COLO829 (cell line): Measurements from ENCODE around the gene CLCN6.
A peak's percentile ranks its signal among the peaks of the same experiment; 100 is the strongest.

ENCODE experiments used
- DNase-seq: peaks from one replicate; pipeline ENCODE4 v3.0.0; 2012; ENCODE audit warnings: low spot score

CLCN6 gene

GRCh38 chr1:11831945-11832725 lies 26.1 kb downstream of the CLCN6 start:
- no peak for DNase-seq

GRCh38 chr1:11833497-11833896 lies 27.5 kb downstream of the CLCN6 start:
- no peak for DNase-seq

DNA sequence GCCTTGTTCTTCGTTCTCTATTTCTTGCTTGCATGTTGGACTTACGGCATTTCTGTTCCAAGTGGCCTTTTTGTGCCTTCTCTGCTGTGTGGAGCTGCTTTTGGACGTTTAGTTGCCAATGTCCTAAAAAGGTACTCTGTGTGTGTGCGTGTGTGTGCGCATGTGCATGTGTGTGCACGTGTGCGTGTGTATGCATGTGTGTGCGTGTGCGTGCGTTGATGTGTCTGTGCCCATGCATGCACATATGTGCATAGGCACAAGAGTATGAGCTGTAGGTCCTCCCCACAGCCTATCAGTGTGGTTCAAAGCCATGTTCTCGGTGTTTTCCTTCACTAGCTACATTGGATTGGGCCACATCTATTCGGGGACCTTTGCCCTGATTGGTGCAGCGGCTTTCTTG lies 27.9 kb downstream of the CLCN6 start:
- no peak for DNase-seq

GRCh38 chr1:11835441-11836225 lies 29.6 kb downstream of the CLCN6 start:
- DNase-seq, result no peak

DNA sequence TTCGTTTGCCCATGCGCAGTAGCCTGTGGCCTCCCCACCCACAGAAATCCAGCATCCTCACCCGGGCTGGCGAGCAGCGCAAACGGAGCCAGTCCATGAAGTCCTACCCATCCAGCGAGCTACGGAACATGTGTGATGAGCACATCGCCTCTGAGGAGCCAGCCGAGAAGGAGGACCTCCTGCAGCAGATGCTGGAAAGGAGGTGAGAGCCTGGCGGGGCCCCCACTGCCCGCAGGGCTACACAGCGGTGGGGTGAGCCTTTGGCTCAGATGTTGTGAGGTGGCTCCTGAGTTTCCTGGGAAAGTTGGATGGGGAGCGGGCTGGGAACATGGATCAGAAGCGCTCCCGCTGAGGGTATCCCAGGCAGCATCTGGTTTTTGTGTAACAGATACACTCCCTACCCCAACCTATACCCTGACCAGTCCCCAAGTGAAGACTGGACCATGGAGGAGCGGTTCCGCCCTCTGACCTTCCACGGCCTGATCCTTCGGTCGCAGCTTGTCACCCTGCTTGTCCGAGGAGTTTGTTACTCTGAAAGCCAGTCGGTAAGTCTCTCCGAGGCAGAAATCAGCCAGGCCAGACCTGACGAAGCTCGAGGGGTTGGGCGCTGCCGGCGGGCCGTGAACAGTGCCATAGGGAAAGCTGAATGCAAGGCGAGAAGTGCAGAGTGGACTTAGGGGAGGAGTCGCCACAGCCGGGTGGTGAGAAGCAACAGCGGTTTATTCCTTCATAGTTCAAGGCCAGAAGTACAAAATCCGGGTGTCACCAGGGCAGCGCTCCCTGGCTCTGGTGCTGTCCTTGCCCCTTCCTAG lies 31.2 kb downstream of the CLCN6 start:
- no peak for DNase-seq

- DNase-seq, result no peak
These were observed 31.9 kb downstream of the CLCN6 start for GRCh38 chr1:11837767-11838348.

DNA sequence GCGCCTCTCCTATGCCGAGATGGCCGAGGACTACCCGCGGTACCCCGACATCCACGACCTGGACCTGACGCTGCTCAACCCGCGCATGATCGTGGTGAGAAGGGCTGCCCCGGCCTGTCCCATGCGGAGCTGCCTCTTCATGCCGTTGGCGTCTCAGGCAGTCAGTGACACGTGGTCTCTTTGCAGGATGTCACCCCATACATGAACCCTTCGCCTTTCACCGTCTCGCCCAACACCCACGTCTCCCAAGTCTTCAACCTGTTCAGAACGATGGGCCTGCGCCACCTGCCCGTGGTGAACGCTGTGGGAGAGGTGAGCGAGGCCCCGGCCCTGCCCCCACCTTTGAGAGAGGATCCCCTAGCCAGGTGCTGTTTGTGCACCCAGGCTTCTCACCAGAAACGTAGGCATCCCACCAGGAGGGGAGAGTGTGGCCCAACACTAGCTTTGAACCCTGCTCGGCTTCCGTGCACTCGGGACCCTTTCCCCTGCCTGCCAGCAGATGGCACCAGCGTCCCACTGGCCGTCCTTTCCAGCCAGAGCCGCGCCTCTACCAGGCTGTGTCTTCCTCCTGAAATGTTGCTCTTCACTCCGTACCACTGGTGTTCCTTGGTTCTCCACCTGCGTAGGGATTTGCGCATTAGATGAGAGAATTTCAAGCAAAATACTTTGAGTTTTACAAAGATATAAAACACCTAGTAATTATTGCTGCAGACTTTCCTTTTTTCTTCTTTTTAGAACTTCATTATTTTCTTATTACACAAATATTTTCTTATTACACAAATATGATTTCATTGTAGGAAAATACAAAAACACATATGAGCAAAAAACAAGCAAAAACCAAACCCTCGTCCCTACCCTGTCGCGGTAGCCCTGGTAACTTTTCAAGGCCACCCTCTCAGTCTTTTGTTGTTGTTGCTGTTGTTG lies 32.6 kb downstream of the CLCN6 start:
- peak; percentile 81 for DNase-seq

GRCh38 chr1:11839727-11840705 lies 34.0 kb downstream of the CLCN6 start:
- no peak for DNase-seq

GRCh38 chr1:11841245-11842153 lies 35.5 kb downstream of the CLCN6 start:
- no peak for DNase-seq

DNA sequence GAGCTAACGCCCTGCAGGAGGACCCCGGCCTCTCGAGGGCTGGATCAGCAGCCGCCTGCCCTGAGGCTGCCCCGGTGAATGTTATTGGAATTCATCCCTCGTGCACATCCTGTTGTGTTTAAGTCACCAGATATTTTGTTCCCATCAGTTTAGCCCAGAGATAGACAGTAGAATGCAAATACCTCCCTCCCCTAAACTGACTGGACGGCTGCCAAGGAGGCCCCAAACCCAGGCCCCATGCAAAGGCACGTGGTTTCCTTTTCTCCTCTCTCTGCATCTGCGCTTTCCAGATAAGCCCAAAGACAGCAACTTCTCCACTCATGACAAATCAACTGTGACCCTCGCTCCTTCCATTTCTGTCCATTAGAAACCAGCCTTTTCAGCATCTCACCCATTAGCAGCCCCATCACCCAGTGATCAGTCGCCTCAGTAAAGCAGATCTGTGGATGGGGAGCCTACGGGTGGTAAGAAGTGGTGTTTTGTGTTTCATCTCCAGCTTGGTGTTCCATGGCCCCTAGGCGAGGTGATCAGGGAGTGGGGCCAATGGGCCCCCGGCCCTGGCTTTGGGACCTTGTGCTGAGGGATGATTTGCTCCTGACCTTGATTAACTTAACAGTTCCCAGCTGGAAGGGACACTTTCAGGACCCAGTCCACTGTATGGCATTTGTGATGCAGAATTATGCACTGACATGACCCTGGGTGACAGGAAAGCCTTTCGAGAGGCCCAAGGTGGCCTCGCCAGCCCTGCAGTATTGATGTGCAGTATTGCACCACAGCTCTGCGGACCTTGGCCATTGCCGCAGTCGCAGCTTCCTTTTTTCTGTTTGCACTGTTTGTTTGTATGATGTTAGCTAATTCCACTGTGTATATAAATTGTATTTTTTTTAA lies 36.4 kb downstream of the CLCN6 start:
- DNase-seq, result no peak

GRCh38 chr1:11845641-11846335 lies 39.8 kb downstream of the CLCN6 start:
- no peak for DNase-seq

- no peak for DNase-seq
These were observed 41.8 kb downstream of the CLCN6 start, which contains the start of gene NPPA for GRCh38 chr1:11847667-11848372. TSS of gene NPPA (minus strand) at chr1:11847783. CDS start at chr1:11847684, 99 bp downstream.

GRCh38 chr1:11848373-11848700 lies 42.3 kb downstream of the CLCN6 start:
- DNase-seq, result no peak

- no peak for DNase-seq
These were observed 44.2 kb downstream of the CLCN6 start for GRCh38 chr1:11850156-11850555.

DNA sequence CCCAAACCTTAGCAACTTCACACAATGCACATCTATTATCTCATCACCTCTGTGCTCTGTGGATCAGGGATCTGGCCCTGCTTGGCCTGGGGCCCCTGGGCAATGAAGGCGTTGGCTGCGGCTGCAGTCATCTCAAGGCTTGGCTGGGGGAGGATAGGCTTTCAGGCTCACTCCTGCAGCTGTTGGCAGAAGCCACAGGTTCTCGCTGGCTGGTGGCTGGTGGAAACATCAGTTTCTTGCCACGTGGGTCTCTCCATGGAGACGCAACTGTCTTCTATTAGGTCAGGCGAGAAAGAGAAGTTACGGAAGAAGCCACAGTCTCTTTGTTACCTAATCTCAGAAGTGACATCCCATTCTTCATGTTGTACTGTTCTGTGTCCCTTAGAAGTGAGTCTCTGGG lies 45.2 kb downstream of the CLCN6 start:
- no peak for DNase-seq

- no peak for DNase-seq
These were observed 48.5 kb downstream of the CLCN6 start for GRCh38 chr1:11854519-11854918.

DNA sequence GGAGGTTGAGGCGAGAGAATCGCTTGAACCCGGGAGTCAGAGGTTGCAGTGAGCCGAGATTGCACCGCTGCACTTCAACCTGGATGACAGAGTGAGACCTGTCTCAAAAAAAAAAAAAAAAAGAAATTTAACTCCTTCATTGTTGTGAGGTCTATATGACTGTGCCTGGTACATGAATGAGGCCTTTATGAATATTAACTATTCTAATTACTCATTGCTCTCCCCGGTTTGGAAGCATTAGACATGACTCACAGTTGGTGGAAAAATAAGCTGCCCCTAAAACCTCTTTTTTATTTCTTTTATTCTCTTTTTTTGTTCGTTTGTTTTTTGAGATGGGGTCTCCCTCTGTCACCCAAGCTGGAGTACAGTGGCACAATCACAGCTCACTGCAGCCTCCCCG lies 49.4 kb downstream of the CLCN6 start:
- peak; percentile 60 for DNase-seq
